Nasal cavity respiratory epithelium epithelial cell of viscerocranial mucosa (primary cell): ENCODE data around the gene INPP5B. TPM values are rescaled to one million over a fixed set of nuclear protein-coding genes. Genes with fewer than 3 reads are reported as not detected.

Experiments used
- total RNA-seq: library from RNA; depleted of rRNA; stranded (reverse); fragments of >200 nt; gene quantifications from 2 replicates; pipeline ENCODE4 v1.2.3, GENCODE V29; 2014

The INPP5B gene
- 7.2 and 13.7 TPM in 2 replicates for total RNA-seq

DNA sequence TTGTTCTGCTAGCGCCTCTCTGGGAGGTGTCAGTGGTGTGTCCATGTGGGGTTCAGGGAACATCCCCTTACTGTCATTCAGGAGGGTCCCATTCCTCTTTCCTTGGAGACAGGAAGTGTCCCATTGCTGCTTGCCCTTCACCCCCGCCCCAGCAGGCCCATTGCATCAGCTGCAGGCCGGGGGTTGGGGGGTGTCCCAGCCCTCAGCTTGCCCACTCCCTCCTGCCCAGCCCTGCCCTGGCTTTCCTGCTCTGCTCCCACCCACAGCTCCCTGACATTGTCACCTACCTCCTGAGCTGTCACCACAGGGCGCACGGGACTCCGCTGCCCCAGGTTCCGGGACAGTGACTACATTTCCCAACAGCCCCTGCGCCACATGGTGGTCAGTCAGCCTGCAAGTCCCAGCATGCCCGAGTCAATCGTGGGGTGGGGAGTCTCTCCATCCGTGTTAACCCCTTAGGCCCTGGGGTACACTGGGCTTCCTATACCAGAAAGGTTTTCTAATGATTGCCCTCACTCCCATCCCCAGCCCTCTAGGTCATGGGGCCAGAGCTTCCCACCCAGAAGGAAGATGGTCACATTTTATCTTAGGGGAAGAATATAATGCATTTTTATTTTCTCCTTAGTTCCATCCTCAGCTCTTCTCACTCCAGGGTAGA is at the start of gene INPP5B:
Gene INPP5B (minus strand): TSS at position 351 of the 658 bp plus-strand sequence. CDS start 745 bp downstream, outside the sequence.

DNA sequence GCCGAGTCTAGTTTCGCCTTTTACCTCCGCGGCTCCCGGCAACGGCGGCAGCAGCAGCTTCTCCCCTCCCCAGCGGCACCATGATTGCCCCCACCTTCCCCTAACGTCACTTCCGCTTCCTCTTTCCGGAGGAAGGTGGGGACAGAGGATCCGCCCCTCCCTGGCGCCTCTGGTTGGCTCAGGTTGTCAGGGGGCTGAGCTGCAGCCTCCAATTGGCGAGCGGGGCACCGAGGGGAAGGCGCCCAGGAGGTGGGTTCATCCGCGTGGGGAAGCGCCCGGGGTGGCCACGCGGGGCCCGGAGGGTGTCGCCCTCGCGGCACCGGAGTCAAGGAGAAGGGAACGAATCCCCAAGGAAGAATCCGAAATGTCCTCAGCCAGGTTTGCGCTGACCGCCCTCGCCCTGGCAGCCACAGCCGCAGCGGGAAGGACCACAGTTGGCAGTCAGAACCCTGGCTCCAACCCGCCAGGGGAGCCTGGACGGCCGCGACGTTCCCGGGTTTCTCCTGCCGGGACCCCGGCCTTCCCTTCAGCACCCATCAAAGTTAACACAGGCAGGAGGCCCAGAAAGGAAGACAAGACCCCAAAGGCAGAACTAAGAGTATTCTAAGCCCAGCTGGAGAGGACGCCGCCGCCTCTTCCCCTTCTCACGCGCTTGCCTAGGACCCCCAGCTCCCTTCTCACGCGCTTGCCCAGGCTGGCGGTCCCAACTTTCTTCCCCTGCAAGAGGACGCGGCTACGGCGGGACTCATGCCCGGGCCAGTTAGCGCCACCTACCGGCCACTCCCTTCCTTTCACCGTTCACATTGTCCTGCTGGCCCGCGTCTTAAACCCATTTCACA is 87.1 kb downstream of the INPP5B start, which contains the start of gene MTF1:
Gene MTF1 (minus strand): TSS at position 86 of the 839 bp plus-strand sequence. CDS start 1,934 bp downstream, outside the sequence.

Other genes with a start within 250 kb of the INPP5B start
- 0.14 TPM in 1 of 2 replicates, not detected in the other for gene EPHA10, start 181.9 kb downstream of the INPP5B start, total RNA-seq
- gene MANEAL, start 153.2 kb downstream of the INPP5B start, total RNA-seq = 0.68 and 1.6 TPM in 2 replicates
- gene C1orf122, start 139.3 kb downstream of the INPP5B start, total RNA-seq = 18.6 and 21.2 TPM in 2 replicates
- gene YRDC, start 138.8 kb downstream of the INPP5B start, total RNA-seq = 41.5 and 60.8 TPM in 2 replicates
- gene MTF1, start 87.5 kb downstream of the INPP5B start, total RNA-seq = 7.2 and 13.0 TPM in 2 replicates
- 90.6 and 99.9 TPM in 2 replicates for gene SF3A3, start 43.0 kb upstream of the INPP5B start, total RNA-seq
- 6.2 and 13.2 TPM in 2 replicates for gene FHL3, start 58.5 kb upstream of the INPP5B start, total RNA-seq
- gene UTP11, start 65.7 kb upstream of the INPP5B start, total RNA-seq = 26.7 and 28.7 TPM in 2 replicates
- gene POU3F1, start 99.7 kb upstream of the INPP5B start, total RNA-seq = under 0.01 and 0.43 TPM in 2 replicates